Activated CD4-positive, CD25-positive, alpha-beta regulatory T cell treated with anti-CD3 and anti-CD28 coated beads, Interleukin-2, amount 50 U/mL, for 16 hours (primary cell): ENCODE measurements around the gene GLRA3.
"Not testable (repeated sequence)": the region's sequence is repeated elsewhere in the genome, so short reads cannot be mapped to it uniquely, and the experiment has no call there.

ENCODE experiments used
- DNase-seq: peaks from one replicate; pipeline ENCODE4 v3.0.0-alpha.2; 2020; ENCODE audit warnings: low read depth, low spot score

The GLRA3 gene

GRCh38 chr4:174810834-174811233, 18.2 kb downstream of the GLRA3 start:
- no peak for DNase-seq

GRCh38 chr4:174808836-174809235, 20.2 kb downstream of the GLRA3 start:
- no peak for DNase-seq

- no peak for DNase-seq
These were observed 20.9 kb downstream of the GLRA3 start for GRCh38 chr4:174808119-174808518.

GRCh38 chr4:174805746-174806145, 23.3 kb downstream of the GLRA3 start:
- DNase-seq, result no peak

- DNase-seq, result no peak
These were observed 34.4 kb downstream of the GLRA3 start for GRCh38 chr4:174794543-174795094.

GRCh38 chr4:174789657-174790056, 39.4 kb downstream of the GLRA3 start:
- DNase-seq, result no peak

GRCh38 chr4:174778274-174778986, 50.6 kb downstream of the GLRA3 start:
- DNase-seq, result not testable (repeated sequence)

GRCh38 chr4:174775366-174775765, 53.7 kb downstream of the GLRA3 start:
- no peak for DNase-seq

- no peak for DNase-seq
These were observed 64.8 kb downstream of the GLRA3 start for GRCh38 chr4:174764105-174764729.

GRCh38 chr4:174763454-174764104, 65.5 kb downstream of the GLRA3 start:
- DNase-seq, result no peak

GRCh38 chr4:174761451-174761850, 67.6 kb downstream of the GLRA3 start:
- DNase-seq, result no peak

GRCh38 chr4:174757736-174758135, 71.3 kb downstream of the GLRA3 start:
- no peak for DNase-seq

- no peak for DNase-seq
These were observed 76.0 kb downstream of the GLRA3 start for GRCh38 chr4:174753021-174753420.

GRCh38 chr4:174752026-174752425, 77.0 kb downstream of the GLRA3 start:
- DNase-seq, result no peak

- DNase-seq, result no peak
These were observed 80.0 kb downstream of the GLRA3 start for GRCh38 chr4:174749091-174749490.

- DNase-seq, result no peak
These were observed 82.3 kb downstream of the GLRA3 start for GRCh38 chr4:174746710-174747109.

GRCh38 chr4:174742561-174742960, 86.5 kb downstream of the GLRA3 start:
- no peak for DNase-seq

GRCh38 chr4:174739576-174739975, 89.5 kb downstream of the GLRA3 start:
- no peak for DNase-seq

GRCh38 chr4:174734181-174734580, 94.9 kb downstream of the GLRA3 start:
- no peak for DNase-seq

- no peak for DNase-seq
These were observed 111.2 kb downstream of the GLRA3 start for GRCh38 chr4:174717828-174718227.

GRCh38 chr4:174716986-174717770, 111.9 kb downstream of the GLRA3 start:
- DNase-seq, result no peak
